Stimulated activated memory B cell treated with anti-CD40 and anti-IgM and Interleukin-4, amounts not matched to agents 10 μg/mL and 1 μg/mL and 100 μg/mL, for 72 hours (primary cell): Measurements from ENCODE around the gene SRSF12.
"Not testable (repeated sequence)": the region's sequence is repeated elsewhere in the genome, so short reads cannot be mapped to it uniquely, and the experiment has no call there.

Experiments used
- ATAC-seq: fragments of 150-1000 bp; cut with Tn5 transposase; 2 replicates; pipeline ENCODE4 v1.10.0; 2021
- H3K27ac Mint-ChIP-seq: one replicate; pipeline ENCODE4 v1.8.0; 2022; ENCODE audit warnings: mild to moderate bottlenecking, mixed read lengths
- H3K27me3 Mint-ChIP-seq: one replicate; pipeline ENCODE4 v1.8.0; 2022; ENCODE audit warnings: mixed read lengths
- H3K36me3 Mint-ChIP-seq: one replicate; pipeline ENCODE4 v1.8.0; 2022; ENCODE audit warnings: mixed read lengths
- H3K4me1 Mint-ChIP-seq: one replicate; pipeline ENCODE4 v1.8.0; 2022; ENCODE audit warnings: mixed read lengths
- H3K4me3 Mint-ChIP-seq: one replicate; pipeline ENCODE4 v1.8.0; 2022; ENCODE audit warnings: mild to moderate bottlenecking, moderate library complexity, mixed read lengths
- H3K9me3 Mint-ChIP-seq: one replicate; pipeline ENCODE4 v1.8.0; 2022; ENCODE audit warnings: mixed read lengths

The SRSF12 gene

GRCh38 chr6:89139509-89140346, 21.9 kb upstream of the SRSF12 start:
- Mint-ChIP-seq H3K9me3 (no peaks in the 10 kb centered on the region), H3K27ac (no peak overlapping the region), H3K4me3 (no peak overlapping the region), H3K36me3 (no peaks in the 10 kb centered on the region), H3K27me3 (no peaks in the 10 kb centered on the region), H3K4me1 (peaks cover 7% of the 10 kb centered on the region)
- no peak for ATAC-seq

DNA sequence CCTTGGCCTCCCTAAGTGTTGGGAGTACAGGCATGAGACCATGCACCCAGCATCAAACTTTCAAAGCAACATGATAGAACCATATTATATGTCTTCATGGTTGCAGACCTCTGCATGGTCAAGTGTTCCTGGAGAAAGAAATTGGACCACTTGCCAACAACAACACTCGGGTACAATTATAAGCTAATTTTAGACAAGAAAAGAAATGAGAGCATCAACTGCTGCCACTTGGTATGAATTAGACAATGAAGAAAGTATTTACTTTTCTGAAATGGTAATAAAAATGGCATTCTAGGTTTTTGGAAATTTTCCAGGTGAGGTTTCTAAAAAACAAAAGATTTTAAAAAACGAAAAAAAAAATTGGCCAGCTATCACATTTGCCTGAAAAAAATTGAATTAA, 20.3 kb upstream of the SRSF12 start:
- Mint-ChIP-seq H3K9me3 (no peaks in the 10 kb centered on the region), H3K27me3 (no peaks in the 10 kb centered on the region), H3K4me3 (no peak overlapping the region), H3K36me3 (no peaks in the 10 kb centered on the region), H3K27ac (no peak overlapping the region), H3K4me1 (no peaks in the 10 kb centered on the region)
- no peak for ATAC-seq

- no peaks in the 10 kb centered on the region for H3K36me3 Mint-ChIP-seq
- no peak for ATAC-seq
- no peaks in the 10 kb centered on the region for H3K4me1 Mint-ChIP-seq
- no peak overlapping the region for H3K4me3 Mint-ChIP-seq
- no peak overlapping the region for H3K27ac Mint-ChIP-seq
- H3K9me3 Mint-ChIP-seq, result no peaks in the 10 kb centered on the region
- H3K27me3 Mint-ChIP-seq, result no peaks in the 10 kb centered on the region
Observed at GRCh38 chr6:89134723-89135122, 16.9 kb upstream of the SRSF12 start.

DNA sequence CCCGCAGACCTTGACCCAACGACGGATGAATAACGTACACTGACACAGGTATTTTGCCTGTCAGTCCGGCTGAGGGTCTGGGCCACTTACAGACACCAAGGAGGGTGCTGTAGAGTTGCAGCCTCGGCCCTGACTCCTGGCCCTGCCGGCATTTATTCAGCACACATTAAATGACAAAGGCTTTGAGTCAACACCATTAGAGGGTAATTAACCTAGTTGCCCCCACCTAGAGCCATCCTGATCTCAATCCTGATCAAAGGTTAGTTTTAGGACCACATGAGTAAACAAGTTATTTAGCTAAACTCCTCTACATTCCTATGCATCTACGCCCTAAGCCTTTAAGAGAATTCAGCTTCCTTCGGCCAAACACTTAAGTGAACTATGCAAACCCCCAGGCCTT, 16.1 kb upstream of the SRSF12 start:
- H3K9me3 Mint-ChIP-seq, result peaks cover 1% of the 10 kb centered on the region
- no peak for ATAC-seq
- peaks cover 2% of the 10 kb centered on the region for H3K36me3 Mint-ChIP-seq
- no peak overlapping the region for H3K27ac Mint-ChIP-seq
- no peaks in the 10 kb centered on the region for H3K27me3 Mint-ChIP-seq
- no peak overlapping the region for H3K4me3 Mint-ChIP-seq
- no peaks in the 10 kb centered on the region for H3K4me1 Mint-ChIP-seq

DNA sequence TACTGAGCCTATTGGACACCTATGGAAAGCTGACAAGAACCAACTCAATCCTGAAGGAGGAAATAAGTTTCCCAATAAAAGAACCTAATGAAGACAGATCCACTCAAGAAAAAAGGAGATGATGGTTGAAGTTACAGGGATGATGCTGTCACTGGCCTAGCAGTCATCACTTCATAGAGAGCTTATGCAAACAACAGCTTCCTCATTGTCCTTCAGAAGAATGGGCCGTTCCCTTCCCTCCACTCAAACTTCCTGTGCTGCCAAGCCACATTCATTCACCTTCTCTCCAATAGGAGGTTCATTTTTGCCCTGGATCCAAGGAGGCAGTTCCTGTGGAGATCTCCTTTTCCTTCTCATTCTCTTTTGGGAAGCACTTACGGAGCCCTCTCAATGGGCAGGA, 14.2 kb upstream of the SRSF12 start:
- peaks cover 8% of the 10 kb centered on the region for H3K9me3 Mint-ChIP-seq
- ATAC-seq, result no peak
- H3K36me3 Mint-ChIP-seq, result peaks cover 9% of the 10 kb centered on the region
- no peak overlapping the region for H3K27ac Mint-ChIP-seq
- no peaks in the 10 kb centered on the region for H3K27me3 Mint-ChIP-seq
- peaks cover 6% of the 10 kb centered on the region for H3K4me1 Mint-ChIP-seq
- no peak overlapping the region for H3K4me3 Mint-ChIP-seq

- peaks cover 8% of the 10 kb centered on the region for H3K9me3 Mint-ChIP-seq
- H3K4me3 Mint-ChIP-seq, result no peak overlapping the region
- H3K36me3 Mint-ChIP-seq, result peaks cover 9% of the 10 kb centered on the region
- no peaks in the 10 kb centered on the region for H3K27me3 Mint-ChIP-seq
- H3K4me1 Mint-ChIP-seq, result peaks cover 6% of the 10 kb centered on the region
- no peak overlapping the region for H3K27ac Mint-ChIP-seq
- no peak for ATAC-seq
Observed at GRCh38 chr6:89131599-89131998, 13.7 kb upstream of the SRSF12 start.

DNA sequence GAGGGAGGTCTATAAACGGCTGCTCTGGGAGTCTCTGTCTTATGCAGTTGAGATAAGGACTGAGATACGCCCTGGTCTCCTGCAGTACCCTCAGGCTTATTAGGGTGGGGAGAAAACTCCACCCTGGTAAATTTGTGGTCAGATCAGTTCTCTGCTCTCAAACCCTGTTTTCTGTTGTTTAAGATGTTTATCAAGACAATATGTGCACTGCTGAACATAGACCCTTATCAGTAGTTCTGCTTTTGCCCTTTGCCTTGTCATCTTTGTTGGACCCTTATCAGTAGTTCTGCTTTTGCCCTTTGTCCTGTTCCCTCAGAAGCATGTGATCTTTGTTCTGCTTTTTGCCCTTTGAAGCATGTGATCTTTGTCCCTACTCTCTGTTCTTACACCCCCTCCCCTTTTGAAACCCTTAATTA, 10.4 kb upstream of the SRSF12 start:
- H3K27me3 Mint-ChIP-seq, H3K27ac Mint-ChIP-seq, ATAC-seq, H3K9me3 Mint-ChIP-seq, H3K4me3 Mint-ChIP-seq, H3K4me1 Mint-ChIP-seq: not testable (repeated sequence)
- H3K36me3 Mint-ChIP-seq, result peaks cover 16% of the 10 kb centered on the region

GRCh38 chr6:89122625-89123024, 4.8 kb upstream of the SRSF12 start:
- H3K27me3 Mint-ChIP-seq, result no peaks in the 10 kb centered on the region
- H3K4me1 Mint-ChIP-seq, result no peaks in the 10 kb centered on the region
- peaks cover 6% of the 10 kb centered on the region for H3K36me3 Mint-ChIP-seq
- H3K9me3 Mint-ChIP-seq, result peaks cover 3% of the 10 kb centered on the region
- no peak for ATAC-seq
- H3K27ac Mint-ChIP-seq, result no peak overlapping the region
- H3K4me3 Mint-ChIP-seq, result no peak overlapping the region

GRCh38 chr6:89121934-89122333, 4.1 kb upstream of the SRSF12 start:
- peaks cover 3% of the 10 kb centered on the region for H3K4me1 Mint-ChIP-seq
- no peak overlapping the region for H3K4me3 Mint-ChIP-seq
- peaks cover 6% of the 10 kb centered on the region for H3K36me3 Mint-ChIP-seq
- ATAC-seq, result no peak
- H3K27ac Mint-ChIP-seq, result no peak overlapping the region
- H3K27me3 Mint-ChIP-seq, result no peaks in the 10 kb centered on the region
- peaks cover 3% of the 10 kb centered on the region for H3K9me3 Mint-ChIP-seq

GRCh38 chr6:89120371-89120770, 2.5 kb upstream of the SRSF12 start:
- H3K4me3 Mint-ChIP-seq, result no peak overlapping the region

DNA sequence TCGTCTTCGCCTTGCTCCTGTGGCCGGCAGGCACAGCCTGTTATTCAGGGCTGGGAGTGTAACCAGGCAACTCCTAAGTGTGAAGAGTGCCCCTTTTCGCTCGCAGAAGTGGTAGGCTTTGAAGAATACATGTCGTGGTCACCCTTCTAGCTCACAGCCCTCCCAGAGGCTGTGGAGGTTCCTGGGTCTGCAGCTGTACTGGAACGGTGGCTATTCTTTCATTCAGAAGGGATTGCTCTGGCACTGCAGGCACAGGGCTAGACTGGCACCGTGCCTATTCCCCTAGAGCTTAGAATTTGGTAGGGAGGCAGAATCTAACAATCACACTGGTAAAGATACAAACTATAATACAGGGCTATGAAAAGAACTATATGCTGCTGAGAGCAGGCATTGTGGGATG, 1.1 kb upstream of the SRSF12 start:
- Mint-ChIP-seq H3K27me3 (no peaks in the 10 kb centered on the region), H3K27ac (no peak overlapping the region), H3K4me1 (peaks cover 6% of the 10 kb centered on the region), H3K36me3 (no peaks in the 10 kb centered on the region), H3K9me3 (peaks cover 3% of the 10 kb centered on the region), H3K4me3 (peak overlapping the region; percentile 13)
- no peak for ATAC-seq

More at GRCh38 chr6:89120371-89120770, 2.5 kb upstream of the SRSF12 start:
- ATAC-seq, result no peak
- Mint-ChIP-seq H3K27ac (no peak overlapping the region), H3K9me3 (peaks cover 3% of the 10 kb centered on the region), H3K4me1 (peaks cover 6% of the 10 kb centered on the region), H3K36me3 (peaks cover 6% of the 10 kb centered on the region), H3K27me3 (no peaks in the 10 kb centered on the region)

DNA sequence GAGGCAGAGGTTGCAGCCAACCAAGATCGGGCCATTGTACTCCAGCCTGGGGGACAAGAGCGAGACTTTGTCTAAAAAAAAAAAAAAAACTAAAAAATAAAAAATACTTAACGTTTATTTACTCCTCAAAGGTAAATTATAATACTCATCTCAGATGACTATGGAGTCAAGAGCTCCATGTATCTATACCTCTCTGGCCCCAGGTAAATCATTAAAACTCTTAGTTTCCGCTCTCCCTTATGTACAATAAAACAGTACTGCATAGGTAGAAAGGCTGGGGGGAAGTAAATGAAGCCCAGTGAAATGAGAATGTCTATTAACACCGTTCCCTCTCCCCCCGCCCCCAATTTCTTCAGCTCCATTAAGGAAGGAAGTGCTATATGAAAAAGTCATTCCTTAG, 1.2 kb downstream of the SRSF12 start:
- no peak for ATAC-seq
- Mint-ChIP-seq H3K4me3 (peak overlapping the region; percentile 77), H3K4me1 (peaks cover 6% of the 10 kb centered on the region), H3K27ac (no peak overlapping the region), H3K27me3 (no peaks in the 10 kb centered on the region), H3K36me3 (no peaks in the 10 kb centered on the region), H3K9me3 (peaks cover 3% of the 10 kb centered on the region)

DNA sequence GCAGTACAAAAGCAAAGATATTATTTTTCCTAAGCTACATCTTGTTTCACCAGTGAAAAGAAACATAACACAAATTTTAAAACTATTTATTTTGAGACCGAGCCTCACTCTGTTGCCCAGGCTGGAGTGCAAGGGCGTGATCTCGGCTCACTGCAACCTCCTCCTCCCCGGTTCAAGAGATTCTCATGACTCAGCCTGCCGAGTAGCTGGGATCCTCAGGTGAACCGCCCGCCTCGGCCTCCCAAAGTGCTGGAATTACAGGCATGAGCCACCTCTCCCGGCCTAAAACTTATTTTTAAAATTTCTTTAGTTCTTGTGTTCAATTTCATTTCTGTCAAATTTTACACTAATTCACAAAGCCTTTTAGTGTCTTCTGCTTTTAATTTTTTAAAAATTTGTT, 5.9 kb downstream of the SRSF12 start:
- Mint-ChIP-seq H3K4me3 (no peak overlapping the region), H3K36me3 (no peaks in the 10 kb centered on the region), H3K27me3 (no peaks in the 10 kb centered on the region), H3K4me1 (peaks cover 2% of the 10 kb centered on the region), H3K27ac (no peak overlapping the region), H3K9me3 (no peaks in the 10 kb centered on the region)
- no peak for ATAC-seq

DNA sequence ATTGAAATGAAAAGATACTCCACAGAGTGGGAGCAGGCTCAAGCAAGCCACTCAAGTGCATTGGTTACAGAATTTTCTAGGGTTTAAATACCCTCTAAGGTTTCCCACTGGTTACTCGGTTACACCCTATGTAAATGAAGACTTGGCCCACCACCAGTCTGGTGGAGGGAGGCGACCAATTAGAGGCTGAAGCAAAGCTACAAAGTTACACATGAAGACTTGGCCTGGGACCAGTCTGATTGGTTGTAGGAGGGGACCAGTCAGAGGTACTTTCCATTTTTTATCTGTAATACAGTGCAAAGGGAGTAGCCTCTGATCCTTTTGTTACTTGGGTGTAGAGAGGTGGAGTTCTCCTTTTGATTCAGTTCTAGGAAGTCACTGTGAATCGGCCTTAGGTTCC, 7.6 kb downstream of the SRSF12 start:
- no peak for ATAC-seq
- no peaks in the 10 kb centered on the region for H3K27me3 Mint-ChIP-seq
- no peaks in the 10 kb centered on the region for H3K9me3 Mint-ChIP-seq
- no peak overlapping the region for H3K27ac Mint-ChIP-seq
- no peak overlapping the region for H3K4me3 Mint-ChIP-seq
- H3K4me1 Mint-ChIP-seq, result no peaks in the 10 kb centered on the region
- H3K36me3 Mint-ChIP-seq, result no peaks in the 10 kb centered on the region

GRCh38 chr6:89100114-89100513, 17.8 kb downstream of the SRSF12 start:
- no peaks in the 10 kb centered on the region for H3K9me3 Mint-ChIP-seq
- H3K4me1 Mint-ChIP-seq, result peaks cover 6% of the 10 kb centered on the region
- peaks cover 5% of the 10 kb centered on the region for H3K36me3 Mint-ChIP-seq
- no peaks in the 10 kb centered on the region for H3K27me3 Mint-ChIP-seq
- no peak for ATAC-seq
- H3K4me3 Mint-ChIP-seq, result no peak overlapping the region
- no peak overlapping the region for H3K27ac Mint-ChIP-seq

DNA sequence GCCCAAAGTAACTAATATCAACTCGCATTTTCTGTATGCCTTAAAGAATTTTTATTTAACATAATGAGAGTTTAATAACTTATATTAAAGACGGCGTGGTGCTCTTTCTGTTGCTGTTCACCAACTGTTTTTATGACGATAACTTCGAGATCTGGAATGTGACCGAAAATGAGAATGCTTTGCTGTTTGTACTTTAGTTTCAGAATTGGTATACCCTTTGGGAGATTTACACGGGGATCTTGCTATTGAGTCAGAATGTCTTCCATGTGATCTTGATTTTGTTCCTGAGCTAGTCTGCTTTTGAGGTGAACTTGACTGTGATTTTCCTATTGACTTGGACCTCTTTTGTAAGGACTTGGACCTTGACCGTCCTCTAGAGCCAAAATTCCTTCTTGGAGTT, 19.4 kb downstream of the SRSF12 start:
- Mint-ChIP-seq H3K36me3 (peaks cover 5% of the 10 kb centered on the region), H3K4me3 (no peak overlapping the region), H3K27me3 (no peaks in the 10 kb centered on the region), H3K4me1 (peaks cover 6% of the 10 kb centered on the region), H3K27ac (no peak overlapping the region), H3K9me3 (no peaks in the 10 kb centered on the region)
- no peak for ATAC-seq
